ENCODE measurements around the gene OR5B3.

- TF ChIP-seq CTCF (IDR thresholded peaks at IDR 0.05) = no peak
- TF ChIP-seq POLR2A (IDR thresholded peaks at IDR 0.05) = no peak
Observed at GRCh38 chr11:58394195-58394594, 12.5 kb downstream of the OR5B3 start.

All from uterus (tissue), 2 donors.